Bronchial epithelial cell (primary cell): ENCODE measurements around the gene NR1H4. TPM values are rescaled to one million over a fixed set of nuclear protein-coding genes. Genes with fewer than 3 reads are reported as not detected.

Source experiments
- DNase-seq: peaks from one replicate; pipeline ENCODE4 v3.0.0-alpha.2; 2010; ENCODE audit warnings: low read depth
- FAIRE-seq: peaks from 2 replicates; lab custom pipeline; 2011; peaks lifted over from hg19 to GRCh38; lab: Jason Lieb, UNC
- H3K27me3 ChIP-seq: 2 replicates; pipeline ENCODE4 v1.5.1; 2011; ENCODE audit warnings: low read length; ENCODE audit not compliant: control insufficient read depth, insufficient read depth
- H3K36me3 ChIP-seq: 2 replicates; pipeline ENCODE4 v1.5.1; 2011; ENCODE audit warnings: low read length; ENCODE audit not compliant: control insufficient read depth, insufficient read depth
- H3K4me3 ChIP-seq: 2 replicates; pipeline ENCODE4 v1.5.1; 2011; ENCODE audit warnings: mild to moderate bottlenecking, low read depth, low read length, control low read depth
- total RNA-seq: library from RNA; depleted of rRNA; stranded (reverse); fragments of >200 nt; gene quantifications from 2 replicates; pipeline ENCODE4 v1.2.1, GENCODE V29; 2014
- TF ChIP-seq, protein P1 (sequence below): IDR thresholded peaks from 2 replicates; pipeline ENCODE4 v1.5.1; 2011; ENCODE audit warnings: mild to moderate bottlenecking, moderate library complexity, low read length, control low read depth, inconsistent platforms; ENCODE audit not compliant: insufficient read depth, severe bottlenecking

Gene NR1H4
- total RNA-seq, 1 donor from 2014 or later: not detected

GRCh38 chr12:100572184-100572583 is 98.5 kb downstream of the NR1H4 start:
- TF ChIP-seq, protein P1, sequence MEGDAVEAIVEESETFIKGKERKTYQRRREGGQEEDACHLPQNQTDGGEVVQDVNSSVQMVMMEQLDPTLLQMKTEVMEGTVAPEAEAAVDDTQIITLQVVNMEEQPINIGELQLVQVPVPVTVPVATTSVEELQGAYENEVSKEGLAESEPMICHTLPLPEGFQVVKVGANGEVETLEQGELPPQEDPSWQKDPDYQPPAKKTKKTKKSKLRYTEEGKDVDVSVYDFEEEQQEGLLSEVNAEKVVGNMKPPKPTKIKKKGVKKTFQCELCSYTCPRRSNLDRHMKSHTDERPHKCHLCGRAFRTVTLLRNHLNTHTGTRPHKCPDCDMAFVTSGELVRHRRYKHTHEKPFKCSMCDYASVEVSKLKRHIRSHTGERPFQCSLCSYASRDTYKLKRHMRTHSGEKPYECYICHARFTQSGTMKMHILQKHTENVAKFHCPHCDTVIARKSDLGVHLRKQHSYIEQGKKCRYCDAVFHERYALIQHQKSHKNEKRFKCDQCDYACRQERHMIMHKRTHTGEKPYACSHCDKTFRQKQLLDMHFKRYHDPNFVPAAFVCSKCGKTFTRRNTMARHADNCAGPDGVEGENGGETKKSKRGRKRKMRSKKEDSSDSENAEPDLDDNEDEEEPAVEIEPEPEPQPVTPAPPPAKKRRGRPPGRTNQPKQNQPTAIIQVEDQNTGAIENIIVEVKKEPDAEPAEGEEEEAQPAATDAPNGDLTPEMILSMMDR: no peak
- H3K4me3 ChIP-seq: no peak overlapping the region
- DNase-seq (no peak), FAIRE-seq (no peak)
- H3K36me3 ChIP-seq: no peaks in the 10 kb centered on the region
- no peaks in the 10 kb centered on the region for H3K27me3 ChIP-seq

DNA sequence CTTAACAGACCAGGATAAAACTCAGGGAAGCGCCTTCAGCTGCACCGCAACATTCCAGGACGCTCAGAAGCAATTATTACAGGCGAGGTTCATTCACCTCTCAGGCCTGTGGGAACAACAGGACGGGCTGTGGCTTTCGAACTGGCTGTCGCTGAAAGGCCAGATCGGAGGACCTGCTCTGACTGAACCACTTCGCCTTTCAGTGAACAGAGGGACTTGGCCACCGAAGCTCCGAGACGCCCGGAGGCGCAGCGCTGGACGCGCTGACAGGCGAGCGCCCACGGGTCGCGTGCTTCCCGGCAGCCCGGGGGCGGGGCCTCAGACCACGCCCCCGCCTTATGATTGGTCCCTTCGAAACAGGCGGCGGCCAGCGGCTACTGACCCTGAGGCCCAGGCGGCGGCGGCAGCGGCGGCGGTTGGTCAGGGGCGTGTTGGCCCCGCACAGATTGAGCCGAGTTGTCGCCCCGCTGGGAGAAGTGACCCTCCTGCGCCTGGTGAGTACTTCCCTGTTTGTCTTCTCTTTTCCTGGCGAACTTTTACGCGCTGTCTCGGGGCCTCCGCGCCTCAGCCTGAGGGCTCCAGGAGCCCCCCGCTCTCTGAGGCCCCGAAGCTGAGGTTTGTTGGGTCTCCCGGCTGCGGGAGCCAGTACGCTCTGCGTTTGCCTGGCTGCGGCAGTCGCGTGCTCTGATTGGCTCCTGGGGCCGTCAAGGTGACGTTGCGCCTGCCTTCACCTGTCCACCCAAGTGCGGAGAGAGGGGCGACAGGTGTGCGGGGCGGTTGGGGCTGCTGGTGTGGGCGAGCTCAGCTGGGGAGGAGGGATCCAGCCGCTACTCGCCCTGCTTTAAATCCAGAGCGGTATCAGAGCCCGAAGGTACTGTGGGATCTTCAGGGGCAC is 99.9 kb downstream of the NR1H4 start, which contains the start of gene GAS2L3:
GAS2L3 (plus strand) TSS at position 393 of the 895 bp plus-strand sequence. CDS start 21,221 bp downstream, outside the sequence.
- H3K36me3 ChIP-seq: no peaks in the 10 kb centered on the region
- H3K4me3 ChIP-seq: peak within 1 kb of the TSS; percentile 63
- DNase-seq (peak; percentile 62), FAIRE-seq (no peak)
- TF ChIP-seq, protein P1: no peak
- no peaks in the 10 kb centered on the region for H3K27me3 ChIP-seq

GRCh38 chr12:100574187-100575074 is 100.8 kb downstream of the NR1H4 start:
- TF ChIP-seq, protein P1: no peak
- Histone ChIP-seq H3K36me3 (no peaks in the 10 kb centered on the region), H3K27me3 (no peaks in the 10 kb centered on the region), H3K4me3 (peak overlapping the region; percentile 63)
- no peak for FAIRE-seq
- peak; percentile 78 for DNase-seq

GRCh38 chr12:100576331-100577036 is 102.8 kb downstream of the NR1H4 start:
- TF ChIP-seq, protein P1: no peak
- DNase-seq: peak; percentile 89
- H3K36me3 ChIP-seq: no peaks in the 10 kb centered on the region
- no peak for FAIRE-seq
- H3K27me3 ChIP-seq: no peaks in the 10 kb centered on the region
- H3K4me3 ChIP-seq: no peak overlapping the region

DNA sequence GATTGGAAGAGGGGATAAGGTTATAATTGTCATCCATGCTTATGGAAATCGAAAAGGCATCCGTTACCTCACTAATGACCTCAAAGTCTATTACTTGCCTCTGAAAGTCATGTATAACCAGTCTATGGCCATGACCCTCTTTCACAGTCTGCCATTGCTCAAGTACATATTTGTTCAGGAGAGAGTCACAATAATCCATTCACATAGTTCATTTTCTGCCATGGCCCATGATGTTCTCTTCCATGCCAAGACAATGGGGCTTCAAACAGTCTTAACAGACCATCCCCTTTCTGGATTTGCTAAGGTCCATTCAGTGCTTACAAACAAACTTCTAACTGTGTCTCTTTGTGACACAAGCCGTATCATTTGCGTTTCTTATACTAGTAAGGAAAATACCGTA is 105.3 kb downstream of the NR1H4 start:
- H3K4me3 ChIP-seq: no peak overlapping the region
- FAIRE-seq (no peak), DNase-seq (no peak)
- no peaks in the 10 kb centered on the region for H3K36me3 ChIP-seq
- TF ChIP-seq, protein P1: no peak
- H3K27me3 ChIP-seq: no peaks in the 10 kb centered on the region
